Stimulated activated naive CD4-positive, alpha-beta T cell (primary cell): Measurements from ENCODE around the gene PLCB1.
"Not testable (repeated sequence)": the region's sequence is repeated elsewhere in the genome, so short reads cannot be mapped to it uniquely, and the experiment has no call there.

Experiments
- DNase-seq, 6 experiments: peaks; one replicate each; lab custom pipeline; 2025; lab: John Stamatoyannopoulos, UW

The PLCB1 gene

DNA sequence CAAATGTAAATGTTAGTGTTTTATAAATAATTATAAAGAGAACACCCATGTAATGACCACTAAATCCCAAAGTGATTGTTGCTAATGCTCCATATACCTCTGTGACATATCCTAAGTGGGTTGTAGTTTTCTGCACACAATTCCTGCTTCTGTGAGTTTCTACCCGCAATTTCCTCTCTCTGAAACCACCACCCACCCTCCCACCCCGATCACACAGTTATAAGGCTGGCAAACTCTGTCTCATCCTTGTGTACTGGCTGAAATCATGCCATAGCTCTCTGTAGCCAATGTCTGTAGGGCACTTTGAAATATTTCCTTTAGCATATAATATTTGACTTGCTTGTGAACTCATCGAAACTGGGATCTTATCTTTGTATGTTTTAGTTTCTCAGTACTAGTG lies 236.6 kb downstream of the PLCB1 start:
- no peak for DNase-seq

DNA sequence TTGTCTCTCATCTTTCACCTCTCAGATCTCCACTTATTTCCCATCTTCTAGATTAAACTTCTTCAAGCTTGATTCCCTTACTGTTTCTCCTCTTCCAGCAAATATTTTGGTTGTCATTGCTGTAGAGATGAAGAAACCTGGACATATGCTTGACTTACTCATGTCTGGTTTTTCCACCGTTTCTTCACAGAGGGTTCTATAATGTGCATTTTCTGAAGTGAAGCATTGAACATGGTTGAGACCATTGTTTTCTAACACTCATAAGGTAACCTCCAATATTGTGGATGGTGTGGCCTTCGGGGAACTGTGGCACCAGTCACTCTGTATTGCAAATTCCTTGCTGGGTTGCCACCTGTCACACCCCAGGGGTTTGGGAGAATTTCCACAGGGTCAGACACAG lies 237.2 kb downstream of the PLCB1 start:
- no peak for DNase-seq

DNA sequence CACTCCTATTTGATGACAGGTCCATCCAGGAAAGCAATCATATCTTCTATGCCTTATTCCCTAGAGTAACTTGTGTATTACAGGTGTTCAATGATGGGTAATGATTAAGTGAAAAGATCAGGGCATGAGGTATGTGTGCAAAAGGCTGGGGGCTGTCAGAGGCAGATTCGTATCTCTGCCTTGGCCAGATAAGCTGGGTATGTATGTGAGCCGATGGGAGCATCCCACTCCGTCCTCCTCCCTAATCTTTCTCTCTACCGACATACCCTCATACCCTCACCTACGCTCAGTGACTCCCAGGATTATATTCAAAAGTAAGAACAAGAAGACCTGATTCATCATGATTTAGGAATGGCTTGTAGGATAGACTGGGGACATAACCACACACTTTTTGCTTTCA lies 238.7 kb downstream of the PLCB1 start:
- DNase-seq: no peak

DNA sequence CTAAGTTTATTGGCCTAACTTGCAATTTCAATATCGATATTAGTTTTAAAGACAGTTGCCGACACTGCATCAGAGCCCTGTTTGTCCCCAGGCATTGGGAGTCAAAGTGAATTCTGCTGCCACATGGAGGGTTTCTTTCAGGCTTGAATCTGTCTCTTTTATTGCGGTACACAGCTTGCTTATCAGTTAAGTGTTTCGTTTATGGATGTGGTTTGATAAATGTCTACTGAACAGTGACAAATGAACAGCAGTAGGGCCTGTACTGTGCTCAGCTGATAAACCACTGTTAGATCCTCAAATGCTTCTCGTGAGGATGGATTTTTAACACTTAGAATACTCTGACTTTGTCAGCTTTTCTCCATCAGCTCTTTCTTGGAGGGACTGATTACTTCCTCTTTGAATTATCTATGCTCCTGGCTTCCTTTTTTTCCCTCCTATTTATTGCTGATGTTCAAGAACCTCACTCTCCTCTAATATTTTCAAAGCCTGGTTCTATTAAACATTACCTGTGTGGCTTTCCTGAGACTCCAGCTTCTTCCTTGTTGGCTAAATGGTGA lies 240.8 kb downstream of the PLCB1 start:
- DNase-seq: no peak

DNA sequence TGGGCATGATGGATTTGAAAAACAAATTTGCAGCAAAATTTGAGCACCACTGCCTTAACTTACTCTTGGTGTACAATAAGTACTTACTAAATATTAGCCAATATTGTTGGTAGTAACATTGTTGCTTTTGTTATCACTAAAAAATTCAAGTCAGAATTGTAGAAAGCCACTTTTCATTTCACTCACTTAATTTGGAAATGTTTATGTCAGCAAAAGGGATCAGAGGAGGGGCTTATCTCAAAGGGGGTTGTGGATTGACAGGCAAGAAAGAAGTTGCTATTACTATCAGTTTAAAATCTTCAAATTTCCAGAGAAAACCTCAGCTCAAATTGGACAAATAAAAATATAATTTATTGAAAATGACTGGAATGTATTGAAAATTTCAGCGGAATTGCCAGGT lies 241.5 kb downstream of the PLCB1 start:
- no peak for DNase-seq

DNA sequence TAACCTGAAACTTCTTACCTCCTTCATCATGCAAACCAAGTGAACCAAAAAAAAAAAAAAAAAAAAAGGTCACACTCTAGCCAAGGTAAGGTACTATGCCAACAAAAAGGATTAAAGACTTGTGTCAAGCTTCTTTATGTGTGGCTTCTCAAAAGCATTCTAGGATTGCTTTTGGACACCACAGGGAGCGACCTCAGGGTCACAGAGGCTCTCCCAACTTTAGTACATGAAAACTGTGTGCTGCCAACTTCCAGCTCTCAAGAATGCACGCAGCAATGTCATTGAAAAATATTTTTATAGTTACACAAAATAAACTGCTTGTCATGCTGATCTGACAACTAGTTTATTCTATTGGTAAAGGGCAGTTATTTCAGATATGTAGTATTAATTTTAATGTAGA lies 243.8 kb downstream of the PLCB1 start:
- DNase-seq: no peak

DNA sequence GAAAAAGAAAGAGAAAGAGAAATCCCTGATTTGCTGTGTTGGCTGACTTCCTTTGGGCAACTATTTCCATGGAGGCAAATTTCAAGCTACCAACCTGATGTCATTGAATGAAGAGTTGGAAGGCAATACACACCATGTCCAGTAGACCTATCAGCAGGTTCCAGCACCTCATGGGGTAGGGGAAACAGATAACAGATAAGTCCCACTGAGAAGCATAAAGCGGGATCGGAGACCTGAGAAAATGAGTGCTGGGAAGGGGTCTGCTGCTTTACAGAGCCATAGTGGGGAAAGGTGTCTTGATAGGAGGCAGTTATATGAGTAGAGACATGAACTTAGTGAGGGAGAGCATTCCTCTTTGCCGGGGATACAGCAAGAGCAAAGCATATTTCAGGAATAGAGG lies 244.9 kb downstream of the PLCB1 start:
- no peak for DNase-seq

DNA sequence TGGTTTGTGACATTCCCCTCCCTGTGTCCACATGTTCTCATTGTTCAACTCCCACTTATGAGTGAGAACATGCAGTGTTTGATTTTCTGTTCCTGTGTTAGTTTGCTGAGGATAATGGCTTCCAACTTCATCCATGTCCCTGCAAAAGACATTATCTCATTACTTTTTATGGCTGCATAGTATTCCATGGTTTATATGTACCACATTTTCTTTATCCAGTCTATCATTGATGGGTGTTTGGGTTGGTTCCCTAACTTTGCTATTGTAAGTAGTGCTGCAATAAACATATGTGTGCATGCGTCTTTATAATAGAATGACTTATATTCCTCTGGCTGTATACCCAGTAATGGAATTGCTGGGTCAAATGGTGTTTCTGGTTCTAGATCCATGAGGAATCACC lies 247.1 kb downstream of the PLCB1 start:
- not testable (repeated sequence) for DNase-seq

DNA sequence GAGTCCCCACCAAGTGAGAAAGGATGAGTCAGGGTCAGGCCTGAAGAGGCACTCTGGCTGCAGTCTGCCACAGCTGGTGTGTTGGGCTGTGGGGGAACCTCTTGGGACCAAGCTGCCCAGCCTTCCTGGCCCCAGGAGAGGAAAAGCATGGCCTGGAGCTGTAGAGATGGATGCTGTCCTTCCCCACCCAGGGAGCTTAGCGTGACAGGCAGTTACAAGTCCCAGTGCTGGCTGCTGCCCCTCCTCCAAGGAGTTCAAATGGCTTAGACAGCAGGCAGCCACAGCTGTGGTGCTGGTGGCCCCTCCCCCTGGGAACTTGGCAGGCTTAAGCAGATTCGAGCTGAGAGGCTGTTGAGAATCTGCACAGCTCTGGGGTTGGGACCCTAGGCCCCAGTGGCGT lies 253.2 kb downstream of the PLCB1 start:
- DNase-seq: no peak

DNA sequence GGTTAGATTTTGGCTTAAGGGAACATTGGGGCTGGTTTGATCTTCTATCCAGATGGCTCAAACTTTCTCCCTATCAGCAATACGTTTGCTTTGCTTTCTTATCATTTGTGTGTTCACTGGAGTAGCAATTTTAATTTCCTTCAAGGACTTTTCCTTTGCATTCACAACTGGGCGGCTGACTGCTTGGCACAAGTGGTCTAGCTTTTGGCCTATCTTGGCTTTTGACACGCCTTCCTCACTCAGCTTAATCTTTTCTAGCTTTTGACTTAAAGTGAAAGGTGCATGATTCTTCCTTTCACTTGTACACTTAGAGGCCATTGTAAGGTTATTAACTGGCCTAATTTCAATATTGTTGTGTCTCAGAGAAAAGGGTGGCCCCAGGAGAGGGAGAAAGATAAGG lies 254.9 kb downstream of the PLCB1 start:
- DNase-seq: no peak

DNA sequence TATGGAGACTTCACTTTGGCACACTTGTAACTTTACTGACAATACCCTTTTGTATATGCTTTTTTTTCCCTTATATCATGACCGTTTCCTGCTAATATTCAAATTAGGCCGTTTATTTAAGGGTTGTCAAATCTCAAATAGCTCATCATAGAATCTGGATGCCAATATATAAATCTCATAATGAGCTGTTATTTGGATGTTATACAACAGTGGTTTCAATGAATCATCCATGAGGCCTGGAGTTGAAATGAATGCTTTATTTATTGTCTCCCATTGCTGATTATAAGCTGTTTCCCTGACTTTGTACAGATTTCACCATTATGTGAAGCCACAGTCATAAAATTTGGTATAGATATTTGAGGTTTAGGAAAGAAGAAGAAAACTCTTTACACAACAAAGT lies 256.1 kb downstream of the PLCB1 start:
- DNase-seq: no peak

DNA sequence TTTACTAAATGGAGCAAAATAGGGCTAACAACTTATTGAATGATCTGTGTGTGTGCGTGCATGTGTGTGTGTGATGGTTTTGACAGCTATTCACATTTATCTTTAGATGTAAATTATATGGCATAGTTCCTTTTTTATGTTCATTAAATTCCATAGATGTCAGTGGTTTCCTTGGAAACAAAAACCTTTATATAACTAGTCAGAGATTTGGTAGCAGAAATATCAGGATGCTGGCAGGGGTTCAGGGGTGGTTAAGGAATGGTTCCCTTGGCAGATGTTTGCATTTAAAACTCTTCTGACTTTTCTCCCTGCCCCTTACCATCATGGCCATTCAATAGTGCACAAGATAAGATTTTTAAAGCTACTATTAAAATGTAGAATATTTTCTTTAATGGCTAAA lies 256.6 kb downstream of the PLCB1 start:
- no peak for DNase-seq

DNA sequence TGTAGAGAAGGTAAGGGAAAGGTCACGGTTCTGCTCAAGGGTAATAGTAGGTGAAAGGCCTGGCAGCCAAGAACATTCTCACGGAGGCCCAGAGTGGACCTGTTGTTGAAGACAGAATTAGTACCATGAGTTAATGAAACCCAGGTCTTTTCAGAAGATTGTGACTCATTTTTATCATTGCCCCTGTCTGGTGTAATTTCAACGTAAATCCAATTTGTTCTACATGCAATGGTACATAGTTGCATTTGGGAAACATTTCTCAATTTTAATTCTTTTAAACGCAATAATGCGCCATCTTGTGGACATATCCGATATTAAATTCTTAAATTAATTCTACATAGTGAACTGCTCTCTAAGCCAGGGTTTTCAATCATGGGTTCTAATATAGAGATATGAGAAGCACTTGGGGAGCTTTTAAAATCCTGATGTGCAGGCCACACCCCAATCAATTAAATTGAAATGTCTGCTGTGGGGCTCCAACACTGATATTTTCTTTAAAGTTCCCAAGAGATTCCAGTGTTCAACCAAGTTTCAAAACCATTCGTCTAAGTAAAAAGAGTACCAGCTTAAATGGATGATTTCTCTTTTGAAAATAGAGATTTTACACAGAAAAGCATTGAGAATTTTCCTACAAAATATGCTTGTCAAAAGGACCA lies 257.4 kb downstream of the PLCB1 start:
- peak in 2 of 6 experiments; percentile 20 to 21 for DNase-seq

DNA sequence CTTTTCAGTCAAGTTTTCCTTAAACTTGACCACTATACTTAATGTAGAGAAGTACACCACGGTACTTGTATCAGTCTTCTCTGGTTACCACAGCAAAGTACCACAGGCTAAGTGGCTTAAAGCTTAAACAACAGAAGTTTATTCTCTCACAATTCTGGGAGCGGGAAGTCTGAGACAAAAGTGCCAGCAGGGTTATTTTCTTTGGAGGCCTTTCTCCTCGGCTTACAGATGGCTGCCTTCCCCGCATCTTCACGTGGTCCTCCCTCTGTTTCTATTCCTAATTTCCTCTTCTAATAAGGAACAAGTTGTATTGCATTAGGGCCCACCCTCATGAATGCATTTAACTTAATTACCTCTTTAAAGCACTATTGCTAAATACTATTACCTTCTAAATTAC lies 258.0 kb downstream of the PLCB1 start:
- no peak for DNase-seq

DNA sequence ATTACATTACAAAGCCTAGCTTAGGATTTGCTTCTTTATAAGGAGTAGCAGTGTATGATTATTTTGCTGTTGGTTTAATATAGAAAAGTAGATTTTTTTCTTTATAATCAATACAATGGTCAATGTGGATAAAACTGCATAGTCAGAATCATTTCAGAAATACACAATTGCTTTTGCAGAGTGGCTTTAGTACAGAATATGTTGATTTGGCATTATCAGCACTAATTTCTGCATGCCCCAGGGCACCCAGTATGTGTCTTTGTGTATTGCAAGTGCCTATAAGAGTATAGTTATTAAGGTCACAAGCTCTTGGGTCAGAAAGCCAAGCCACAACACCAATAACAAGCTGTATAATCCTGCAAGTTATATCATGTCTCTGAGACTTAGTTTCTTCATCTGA lies 258.4 kb downstream of the PLCB1 start:
- no peak for DNase-seq

DNA sequence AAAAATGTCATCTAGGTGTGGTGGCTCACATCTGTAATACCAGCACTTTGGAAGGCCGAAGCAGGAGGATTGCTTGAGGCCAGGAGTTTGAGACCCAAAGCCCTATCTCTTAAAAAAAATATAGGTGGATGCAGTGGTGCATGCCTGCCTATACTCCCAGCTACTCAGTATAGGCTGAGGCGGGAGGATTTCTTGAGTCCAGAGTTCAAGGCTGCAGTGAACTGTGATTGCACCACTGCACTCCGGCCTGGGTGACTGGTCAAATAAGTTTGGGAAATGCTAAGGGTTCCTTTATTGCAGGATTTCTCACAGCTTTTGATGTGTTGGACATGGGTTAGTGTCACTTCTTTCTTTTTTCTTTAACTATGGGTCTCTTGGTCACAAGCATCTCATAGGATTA lies 261.3 kb downstream of the PLCB1 start:
- DNase-seq: no peak

DNA sequence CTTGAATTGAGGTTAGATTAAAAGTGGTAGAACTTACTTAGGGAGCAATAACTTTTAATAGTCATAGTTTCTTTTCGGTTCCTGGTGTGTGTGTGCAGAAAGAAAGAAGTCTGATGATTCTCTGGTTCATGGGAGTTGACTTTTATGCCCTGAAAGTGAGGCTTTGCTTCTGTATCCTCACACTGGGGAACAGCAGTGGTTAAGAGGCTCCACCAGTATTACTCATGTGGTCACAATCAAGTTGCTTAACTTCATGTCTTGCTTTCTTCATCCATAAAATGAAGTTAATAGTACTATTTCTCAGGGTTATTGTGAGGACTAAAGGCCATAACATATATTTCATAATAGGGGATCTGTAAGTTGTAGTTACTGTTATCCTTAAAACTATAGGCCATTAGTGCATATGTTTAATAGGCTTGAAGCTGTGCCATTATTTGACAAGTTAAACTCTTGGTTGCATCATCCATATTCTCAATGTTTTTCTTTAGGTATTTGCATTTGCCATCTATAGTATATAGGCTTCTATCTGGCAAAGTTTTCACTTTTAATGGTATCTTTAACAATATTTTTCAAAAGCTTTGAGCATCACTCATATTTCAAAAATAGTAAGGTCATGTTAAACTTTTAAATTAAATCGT lies 262.4 kb downstream of the PLCB1 start:
- no peak for DNase-seq

DNA sequence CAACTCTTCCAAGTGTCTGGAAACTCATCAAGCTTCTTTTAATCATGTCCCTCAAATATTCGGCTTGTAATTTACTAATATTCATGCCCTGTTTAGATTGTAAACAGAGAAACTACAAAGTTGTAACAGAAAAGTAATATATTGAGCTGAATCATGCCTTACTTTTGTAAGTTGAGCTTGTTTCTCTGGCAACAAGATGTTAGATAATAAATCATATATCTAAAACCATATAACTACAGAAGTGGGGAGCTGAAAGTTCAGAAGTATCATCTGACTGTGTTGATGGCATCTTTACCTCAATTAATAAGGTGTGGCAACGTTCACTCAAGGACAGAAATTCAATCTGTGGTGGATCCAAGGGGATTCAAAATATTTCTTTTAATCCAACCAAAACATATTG lies 263.9 kb downstream of the PLCB1 start:
- no peak for DNase-seq

DNA sequence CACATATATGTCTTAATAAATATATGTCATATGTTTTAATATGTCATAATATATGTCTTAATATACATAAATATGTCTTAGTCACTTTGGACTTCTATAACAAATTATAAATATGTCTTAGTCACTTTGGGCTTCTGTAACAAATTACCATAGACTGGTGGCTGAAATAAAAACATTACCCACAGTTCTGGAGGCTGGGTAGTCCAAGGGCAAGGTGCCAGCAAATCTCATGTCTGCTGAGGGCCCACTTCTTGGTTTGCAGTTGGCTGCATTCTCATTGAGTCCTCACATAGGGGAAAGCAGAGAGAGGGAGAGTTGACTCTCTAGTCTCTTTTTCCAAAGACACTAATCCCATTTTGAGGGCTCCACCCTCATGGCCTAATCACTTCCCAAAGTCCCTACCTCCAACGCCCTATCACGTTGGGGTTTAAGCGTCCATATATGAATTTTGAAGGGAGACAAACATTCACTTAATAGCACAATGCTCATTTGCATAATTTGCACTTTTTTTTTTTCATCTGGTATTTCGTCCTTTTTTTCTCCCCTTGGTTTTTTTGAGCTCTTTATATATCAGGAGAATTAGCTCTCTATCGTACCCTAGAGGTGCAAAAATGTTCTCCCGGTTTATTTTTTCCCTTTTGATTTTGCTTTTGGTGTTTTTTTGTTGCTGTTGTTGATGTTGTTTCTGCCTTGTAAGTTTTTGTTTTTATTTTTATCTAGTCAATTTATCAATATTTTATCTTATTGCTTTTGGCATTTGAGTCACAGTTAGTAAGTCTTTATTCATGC lies 266.4 kb downstream of the PLCB1 start:
- DNase-seq: no peak

DNA sequence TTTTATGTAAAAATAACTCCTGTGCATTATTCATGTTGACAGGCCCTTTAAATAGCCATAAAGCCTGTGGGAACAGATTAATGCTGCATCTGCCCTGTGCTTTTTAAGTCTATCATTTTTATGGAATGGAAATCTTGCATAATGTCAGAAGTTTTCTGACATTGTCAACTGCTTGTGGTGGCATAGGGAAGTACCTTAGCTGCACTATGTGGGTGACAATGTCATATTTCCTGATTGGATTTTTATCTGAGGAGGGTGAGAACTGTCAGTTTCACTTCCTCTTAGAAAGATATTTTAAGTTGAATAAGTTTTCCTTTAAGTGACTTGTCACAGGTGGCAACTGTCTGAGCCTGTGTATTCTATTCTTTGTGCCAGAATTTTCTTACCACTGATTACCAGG lies 267.9 kb downstream of the PLCB1 start:
- DNase-seq: no peak

DNA sequence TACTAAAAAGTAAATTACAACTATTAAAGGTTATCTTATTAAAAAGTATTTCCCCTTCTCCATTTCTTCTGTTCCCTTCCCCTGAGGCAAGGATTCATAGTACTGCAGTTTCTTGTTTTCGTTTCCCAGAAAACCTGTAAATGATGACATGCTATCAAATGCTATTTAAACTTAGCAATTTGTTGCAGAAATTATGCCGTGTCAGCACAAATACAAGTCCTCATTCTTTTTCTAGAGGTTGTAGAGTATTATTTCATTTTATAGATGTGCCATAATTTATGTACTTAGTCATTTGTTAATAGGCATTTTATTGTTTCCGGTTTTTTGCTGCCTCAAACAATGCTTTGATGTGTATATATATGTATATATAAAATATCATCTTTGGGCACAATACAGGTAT lies 268.4 kb downstream of the PLCB1 start:
- no peak for DNase-seq

DNA sequence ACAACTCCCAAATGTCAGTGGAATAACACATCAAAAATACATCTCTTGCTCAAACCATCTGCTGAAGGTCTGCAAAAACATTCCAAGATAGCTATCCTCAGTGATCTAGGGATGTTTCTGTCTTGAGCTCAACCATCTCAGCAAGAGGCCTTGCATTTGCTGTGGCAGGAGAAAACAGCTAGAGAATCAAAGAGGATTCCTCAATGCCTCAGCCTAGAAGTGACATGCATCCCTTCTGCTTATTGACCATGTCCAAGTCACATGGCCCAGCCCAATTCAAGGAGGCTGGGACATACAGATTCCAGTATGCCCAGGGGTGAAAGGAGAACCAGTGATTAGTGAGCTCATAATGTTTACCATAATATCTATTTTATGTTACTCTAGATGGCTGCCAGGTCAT lies 269.5 kb downstream of the PLCB1 start:
- DNase-seq: no peak

DNA sequence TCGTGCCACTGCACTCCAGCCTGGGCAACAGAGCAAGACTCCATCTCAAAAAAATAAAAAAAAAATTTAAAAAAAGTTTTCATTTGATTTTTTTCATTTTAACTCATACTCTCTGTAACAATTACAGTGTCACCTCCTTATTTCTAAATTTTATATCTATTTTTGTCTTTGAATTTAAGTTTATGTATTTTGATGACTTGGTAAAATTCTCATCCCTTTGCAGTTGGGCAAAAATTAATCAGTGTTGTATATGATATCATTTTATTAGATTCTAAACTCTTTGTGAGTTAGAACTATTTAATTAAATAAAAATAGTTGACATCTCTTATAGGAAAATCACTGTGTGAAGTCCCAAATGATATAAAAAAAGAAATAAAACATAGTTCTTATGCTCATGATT lies 270.7 kb downstream of the PLCB1 start:
- no peak for DNase-seq
